ENCODE results near the gene SYDE1.

Gene SYDE1

DNA sequence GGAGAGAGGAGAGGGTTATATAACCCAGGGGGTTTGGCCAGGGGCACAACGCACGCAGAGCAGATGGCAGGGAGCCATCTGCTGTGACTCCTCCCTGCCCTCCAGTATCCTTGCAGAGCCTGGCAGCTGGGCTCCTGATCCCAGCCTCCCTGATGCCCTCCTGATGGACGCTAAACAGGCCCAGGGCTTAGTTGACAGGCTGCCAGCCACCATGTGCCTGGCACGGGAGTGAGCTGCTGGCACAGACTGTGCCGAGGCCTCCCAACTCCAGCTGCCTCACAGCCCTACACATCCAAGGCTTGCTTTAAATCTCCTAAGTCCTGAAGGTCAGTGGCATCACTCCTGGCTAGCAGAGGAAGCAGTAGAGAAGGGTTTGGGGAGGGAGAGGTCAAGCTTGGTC is 16.7 kb downstream of the SYDE1 start:
- TF ChIP-seq CTCF (conservative IDR thresholded peaks at IDR 0.05; ENCODE audit: low read length) (no peak), EZH2phosphoT487 (IDR thresholded peaks at IDR 0.05; ENCODE audit: borderline replicate concordance) (no peak)
- peak overlapping the region; percentile 80 for H3K4me3 ChIP-seq (ENCODE audit: low read length, poor library complexity, severe bottlenecking)
- peak overlapping the region; percentile 76 for H3K9ac ChIP-seq (ENCODE audit: low read depth, low read length, poor library complexity, severe bottlenecking)

GRCh38 chr19:15124572-15125231 is 17.5 kb downstream of the SYDE1 start:
- H3K4me1 ChIP-seq (ENCODE audit: insufficient read depth, low read length, poor library complexity, severe bottlenecking), result peaks cover 21% of the 10 kb centered on the region
- H3K27me3 ChIP-seq (ENCODE audit: insufficient read depth, low read length, poor library complexity, severe bottlenecking), result no peaks in the 10 kb centered on the region
- peak overlapping the region; percentile 76 for H3K9ac ChIP-seq (ENCODE audit: low read depth, low read length, poor library complexity, severe bottlenecking)
- no peaks in the 10 kb centered on the region for H3K9me3 ChIP-seq (ENCODE audit: insufficient read depth, low read depth, low read length)
- no peak for TF ChIP-seq CTCF (conservative IDR thresholded peaks at IDR 0.05; ENCODE audit: low read length)
- no peak for TF ChIP-seq EZH2phosphoT487 (IDR thresholded peaks at IDR 0.05; ENCODE audit: borderline replicate concordance)
- H3K36me3 ChIP-seq (ENCODE audit: insufficient read depth, low read length), result peaks cover 12% of the 10 kb centered on the region; the same call in 1 of the 2 replicates
- H3K4me2 ChIP-seq (ENCODE audit: low read depth, low read length, poor library complexity, severe bottlenecking), result peak overlapping the region; percentile 91
- peaks cover 27% of the 10 kb centered on the region for H3K79me2 ChIP-seq (ENCODE audit: insufficient read depth, low read length)
- peak overlapping the region; percentile 80 for H3K4me3 ChIP-seq (ENCODE audit: low read length, poor library complexity, severe bottlenecking)
- H2AFZ ChIP-seq (ENCODE audit: low read length), result peak overlapping the region; percentile 95
- H4K20me1 ChIP-seq (ENCODE audit: insufficient read depth, low read length, poor library complexity, severe bottlenecking), result peaks cover 5% of the 10 kb centered on the region
- no peaks in the 10 kb centered on the region for H3K9me2 ChIP-seq (replicated peaks; ENCODE audit: low read depth, low read length)
- H3F3A ChIP-seq (ENCODE audit: low read depth), result no peaks in the 10 kb centered on the region

More for the DNA sequence above, 16.7 kb downstream of the SYDE1 start:
- no peaks in the 10 kb centered on the region for H3K9me3 ChIP-seq (ENCODE audit: insufficient read depth, low read depth, low read length)
- H3K79me2 ChIP-seq (ENCODE audit: insufficient read depth, low read length), result peaks cover 27% of the 10 kb centered on the region
- no peak overlapping the region for H2AFZ ChIP-seq (ENCODE audit: low read length)
- H4K20me1 ChIP-seq (ENCODE audit: insufficient read depth, low read length, poor library complexity, severe bottlenecking), result peaks cover 5% of the 10 kb centered on the region
- peaks cover 16% of the 10 kb centered on the region; the same call in 1 of the 2 replicates for H3K36me3 ChIP-seq (ENCODE audit: insufficient read depth, low read length)
- peak overlapping the region; percentile 91 for H3K4me2 ChIP-seq (ENCODE audit: low read depth, low read length, poor library complexity, severe bottlenecking)
- H3K9me2 ChIP-seq (replicated peaks; ENCODE audit: low read depth, low read length), result no peaks in the 10 kb centered on the region
- no peaks in the 10 kb centered on the region for H3F3A ChIP-seq (ENCODE audit: low read depth)
- peaks cover 16% of the 10 kb centered on the region for H3K4me1 ChIP-seq (ENCODE audit: insufficient read depth, low read length, poor library complexity, severe bottlenecking)
- H3K27me3 ChIP-seq (ENCODE audit: insufficient read depth, low read length, poor library complexity, severe bottlenecking), result no peaks in the 10 kb centered on the region

DNA sequence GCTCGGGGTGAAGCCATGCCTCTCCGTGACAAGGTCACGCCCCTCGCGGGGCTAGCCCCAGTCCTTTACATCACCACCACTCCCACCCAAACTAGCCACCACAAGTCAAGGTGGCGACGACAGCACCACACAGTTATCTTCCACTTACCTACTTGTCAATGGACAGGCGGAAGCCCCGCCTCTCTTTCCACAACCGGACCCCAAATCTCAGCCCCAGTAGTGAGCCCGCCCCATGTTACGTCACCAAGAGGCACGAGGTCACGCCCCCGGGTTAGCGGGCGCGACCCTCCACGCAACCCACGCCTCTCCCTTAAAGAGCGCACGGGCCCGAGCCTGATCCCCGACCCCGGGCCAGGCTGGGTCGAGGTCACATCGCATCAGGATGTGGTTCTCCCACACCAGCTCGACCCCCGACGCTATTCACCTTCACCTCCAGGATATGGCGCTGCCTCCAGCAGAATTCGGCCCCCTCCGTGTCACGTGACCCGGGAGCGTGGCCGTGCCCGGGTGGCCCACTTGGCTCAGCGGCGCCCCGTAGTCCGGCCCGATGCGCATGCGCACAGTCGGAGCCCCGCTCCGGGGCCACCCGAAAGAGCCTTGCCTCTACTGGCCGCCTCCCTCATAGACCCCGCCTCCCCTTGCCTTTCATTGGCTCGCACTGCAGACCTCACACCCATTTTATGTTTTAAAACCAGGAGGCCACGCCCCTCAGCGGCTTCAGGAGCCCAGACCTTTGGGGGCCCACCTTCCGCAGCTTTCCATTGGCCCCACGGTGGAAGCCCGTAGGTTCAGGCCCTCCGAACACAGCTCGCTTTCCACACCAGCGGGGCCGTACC is 18.2 kb downstream of the SYDE1 start:
- no peaks in the 10 kb centered on the region for H3K27me3 ChIP-seq (ENCODE audit: insufficient read depth, low read length, poor library complexity, severe bottlenecking)
- TF ChIP-seq CTCF (conservative IDR thresholded peaks at IDR 0.05; ENCODE audit: low read length), result no peak
- no peak for TF ChIP-seq EZH2phosphoT487 (IDR thresholded peaks at IDR 0.05; ENCODE audit: borderline replicate concordance)
- H3K4me3 ChIP-seq (ENCODE audit: low read length, poor library complexity, severe bottlenecking), result peak overlapping the region; percentile 80
- H3K4me2 ChIP-seq (ENCODE audit: low read depth, low read length, poor library complexity, severe bottlenecking), result peak overlapping the region; percentile 91
- no peaks in the 10 kb centered on the region for H3F3A ChIP-seq (ENCODE audit: low read depth)
- H3K4me1 ChIP-seq (ENCODE audit: insufficient read depth, low read length, poor library complexity, severe bottlenecking), result peaks cover 28% of the 10 kb centered on the region
- H3K79me2 ChIP-seq (ENCODE audit: insufficient read depth, low read length), result peaks cover 27% of the 10 kb centered on the region
- H3K9ac ChIP-seq (ENCODE audit: low read depth, low read length, poor library complexity, severe bottlenecking), result peak overlapping the region; percentile 78
- peaks cover 5% of the 10 kb centered on the region for H4K20me1 ChIP-seq (ENCODE audit: insufficient read depth, low read length, poor library complexity, severe bottlenecking)
- H2AFZ ChIP-seq (ENCODE audit: low read length), result peak overlapping the region; percentile 95
- no peaks in the 10 kb centered on the region for H3K9me2 ChIP-seq (replicated peaks; ENCODE audit: low read depth, low read length)
- peaks cover 6% of the 10 kb centered on the region; the same call in 1 of the 2 replicates for H3K36me3 ChIP-seq (ENCODE audit: insufficient read depth, low read length)
- no peaks in the 10 kb centered on the region for H3K9me3 ChIP-seq (ENCODE audit: insufficient read depth, low read depth, low read length)

Measured in Loucy (cell line).